Kidney tubule cell (primary cell): ENCODE measurements around the gene C11orf21.

ENCODE experiments used
- DNase-seq: peaks from one replicate; pipeline ENCODE4 v3.0.0-alpha.2; 2018; ENCODE audit warnings: low spot score

Gene C11orf21

GRCh38 chr11:2308713-2309112, 7.0 kb upstream of the C11orf21 start:
- no peak for DNase-seq

- DNase-seq, result no peak
Observed at GRCh38 chr11:2307501-2308331, 6.0 kb upstream of the C11orf21 start.

- DNase-seq, result no peak
Observed at GRCh38 chr11:2306877-2307500, 5.3 kb upstream of the C11orf21 start.

GRCh38 chr11:2306452-2306823, 4.7 kb upstream of the C11orf21 start:
- DNase-seq, result no peak

- no peak for DNase-seq
Observed at GRCh38 chr11:2305788-2306451, 4.2 kb upstream of the C11orf21 start.

- peak; percentile 61 for DNase-seq
Observed at GRCh38 chr11:2305140-2305778, 3.5 kb upstream of the C11orf21 start.

- DNase-seq, result no peak
Observed at GRCh38 chr11:2304506-2305139, 2.9 kb upstream of the C11orf21 start.

GRCh38 chr11:2303627-2304505, 2.1 kb upstream of the C11orf21 start:
- no peak for DNase-seq

- DNase-seq, result no peak
Observed at GRCh38 chr11:2302896-2303626, 1.3 kb upstream of the C11orf21 start.

- DNase-seq, result no peak
Observed at GRCh38 chr11:2302306-2302895, 683 bp upstream of the C11orf21 start.

GRCh38 chr11:2300936-2301630, 635 bp downstream of the C11orf21 start:
- DNase-seq, result no peak

GRCh38 chr11:2300290-2300935, 1.3 kb downstream of the C11orf21 start:
- no peak for DNase-seq

- no peak for DNase-seq
Observed at GRCh38 chr11:2299773-2300172, 1.9 kb downstream of the C11orf21 start.

GRCh38 chr11:2298795-2299761, 2.6 kb downstream of the C11orf21 start:
- peak; percentile 43 for DNase-seq

GRCh38 chr11:2298131-2298794, 3.5 kb downstream of the C11orf21 start:
- DNase-seq, result no peak

- DNase-seq, result no peak
Observed at GRCh38 chr11:2297623-2298030, 4.1 kb downstream of the C11orf21 start.
